Ishikawa (cell line): ENCODE data around the gene ANKFY1.
A peak's percentile ranks its signal among the peaks of the same experiment; 100 is the strongest.

ENCODE experiments used
- CEBPB ChIP-seq: IDR thresholded peaks from 2 replicates; pipeline ENCODE4 v1.6.1; 2012
- CREB1 ChIP-seq: IDR thresholded peaks from 2 replicates; pipeline ENCODE4 v1.6.1; 2012; ENCODE audit warnings: low read depth
- EGR1 ChIP-seq: IDR thresholded peaks from 2 replicates; pipeline ENCODE4 v1.6.1; 2012
- EP300 ChIP-seq: IDR thresholded peaks from 2 replicates; pipeline ENCODE4 v1.6.1; 2012; ENCODE audit warnings: borderline replicate concordance
- RAD21 ChIP-seq: IDR thresholded peaks from 2 replicates; pipeline ENCODE4 v1.6.1; 2012; ENCODE audit warnings: low read depth
- REST ChIP-seq: IDR thresholded peaks from 2 replicates; pipeline ENCODE4 v1.6.1; 2012; ENCODE audit warnings: low read depth, mild to moderate bottlenecking
- TAF1 ChIP-seq: IDR thresholded peaks from 2 replicates; pipeline ENCODE4 v1.6.1; 2012; ENCODE audit warnings: low read depth, mild to moderate bottlenecking
- TEAD4 ChIP-seq: IDR thresholded peaks from 2 replicates; pipeline ENCODE4 v1.6.1; 2012
- TF ChIP-seq, protein P1 (sequence below): IDR thresholded peaks from 2 replicates; pipeline ENCODE4 v1.6.1; 2012

- TF ChIP-seq REST (no peak), CEBPB (no peak), EGR1 (no peak), CREB1 (no peak), EP300 (no peak), RAD21 (no peak), TAF1 (no peak), TEAD4 (peak; percentile 76)
- TF ChIP-seq, protein P1, sequence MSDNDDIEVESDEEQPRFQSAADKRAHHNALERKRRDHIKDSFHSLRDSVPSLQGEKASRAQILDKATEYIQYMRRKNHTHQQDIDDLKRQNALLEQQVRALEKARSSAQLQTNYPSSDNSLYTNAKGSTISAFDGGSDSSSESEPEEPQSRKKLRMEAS, result no peak
These were observed 33.9 kb downstream of the ANKFY1 start for GRCh38 chr17:4229627-4230541.
